WTC11 (cell line): Measurements from ENCODE around the gene SLC6A18. TPM values are rescaled to one million over a fixed set of nuclear protein-coding genes. Genes with fewer than 3 reads are reported as not detected.

Source experiments
- ATAC-seq: fragments of 200-7000 bp; cut with Tn5 transposase; 2 replicates; pipeline ENCODE4 v1.10.0; 2021; ENCODE audit warnings: mild to moderate bottlenecking, moderate library complexity
- CTCF ChIA-PET: fragments of 300-600 bp; sonication (Branson Sonifier 250); formaldehyde crosslinking; loops from one replicate; lab custom pipeline; 2021; ENCODE audit warnings: antibody characterized with exemption; lab: Charles Lee
- POLR2A ChIA-PET: fragments of 350-600 bp; sonication (Branson Sonifier 250); formaldehyde crosslinking; loops from one replicate; lab custom pipeline; 2021; ENCODE audit warnings: antibody characterized with exemption; lab: Charles Lee
- DNase-seq: peaks from one replicate; pipeline ENCODE4 v3.0.0; 2021; ENCODE audit warnings: low spot score
- H3K27ac Mint-ChIP-seq: 2 replicates; pipeline ENCODE4 v1.8.0; 2021; ENCODE audit warnings: mixed read lengths
- H3K27me3 Mint-ChIP-seq: 2 replicates; pipeline ENCODE4 v1.8.0; 2021; ENCODE audit warnings: low read depth, mild to moderate bottlenecking, moderate library complexity, mixed read lengths
- H3K36me3 Mint-ChIP-seq: 2 replicates; pipeline ENCODE4 v1.8.0; 2021; ENCODE audit warnings: mixed read lengths
- H3K4me1 Mint-ChIP-seq: 2 replicates; pipeline ENCODE4 v1.8.0; 2022; ENCODE audit warnings: mixed read lengths
- H3K4me3 Mint-ChIP-seq: 2 replicates; pipeline ENCODE4 v1.8.0; 2021; ENCODE audit warnings: mild to moderate bottlenecking, moderate library complexity, mixed read lengths
- H3K9me3 Mint-ChIP-seq: 2 replicates; pipeline ENCODE4 v1.8.0; 2021; ENCODE audit warnings: mixed read lengths
- E2F1 ChIP-seq: sonication (generic); formaldehyde crosslinking; IDR thresholded peaks from 2 replicates; pipeline ENCODE4 v1.8.0; 2022; ENCODE audit warnings: mild to moderate bottlenecking, missing genetic modification reagents
- FOXK1 ChIP-seq: sonication (generic); formaldehyde crosslinking; IDR thresholded peaks from 2 replicates; pipeline ENCODE4 v1.8.0; 2022; ENCODE audit warnings: mild to moderate bottlenecking, moderate library complexity, missing genetic modification reagents
- FOXP4 ChIP-seq: sonication (generic); formaldehyde crosslinking; IDR thresholded peaks from 2 replicates; pipeline ENCODE4 v1.8.0; 2022; ENCODE audit warnings: mild to moderate bottlenecking, missing genetic modification reagents
- HMGA2 ChIP-seq: fragments of 250-450 bp; sonication (Bioruptor Pico); IDR thresholded peaks from 2 replicates; pipeline ENCODE4 v1.4.0; 2021; ENCODE audit warnings: mild to moderate bottlenecking, moderate library complexity
- NR3C1 ChIP-seq: sonication (generic); formaldehyde crosslinking; conservative IDR thresholded peaks from 2 replicates; pipeline ENCODE4 v1.8.1; 2023; ENCODE audit warnings: low read depth, mild to moderate bottlenecking, missing genetic modification reagents
- OVOL2 ChIP-seq: fragments of 250-450 bp; sonication (Bioruptor Pico); IDR thresholded peaks from 2 replicates; pipeline ENCODE4 v1.9.0; 2021; ENCODE audit warnings: mild to moderate bottlenecking, borderline replicate concordance
- PREB ChIP-seq: sonication (generic); formaldehyde crosslinking; IDR thresholded peaks from 2 replicates; pipeline ENCODE4 v1.8.1; 2022; ENCODE audit warnings: mild to moderate bottlenecking, missing genetic modification reagents, moderate library complexity, borderline replicate concordance
- SMAD3 ChIP-seq: sonication (generic); formaldehyde crosslinking; IDR thresholded peaks from 2 replicates; pipeline ENCODE4 v1.8.0; 2022; ENCODE audit warnings: missing genetic modification reagents, mild to moderate bottlenecking, borderline replicate concordance
- ZBTB21 ChIP-seq: sonication (generic); formaldehyde crosslinking; IDR thresholded peaks from 2 replicates; pipeline ENCODE4 v1.8.1; 2023; ENCODE audit warnings: mild to moderate bottlenecking, missing genetic modification reagents, borderline replicate concordance
- ZBTB43 ChIP-seq: sonication (generic); formaldehyde crosslinking; IDR thresholded peaks from 2 replicates; pipeline ENCODE4 v1.8.1; 2023; ENCODE audit warnings: mild to moderate bottlenecking, missing genetic modification reagents
- ZNF121 ChIP-seq: sonication (generic); formaldehyde crosslinking; IDR thresholded peaks from 2 replicates; pipeline ENCODE4 v1.8.0; 2023; ENCODE audit warnings: missing genetic modification reagents
- ZNF138 ChIP-seq: sonication (generic); formaldehyde crosslinking; conservative IDR thresholded peaks from 2 replicates; pipeline ENCODE4 v1.8.1; 2022; ENCODE audit warnings: mild to moderate bottlenecking, moderate library complexity, missing genetic modification reagents
- ZNF396 ChIP-seq: fragments of 250-450 bp; sonication (Bioruptor Pico); IDR thresholded peaks from 2 replicates; pipeline ENCODE4 v1.8.0; 2021; ENCODE audit warnings: mild to moderate bottlenecking, moderate library complexity, borderline replicate concordance
- ZNF671 ChIP-seq: fragments of 250-450 bp; sonication (Bioruptor Pico); IDR thresholded peaks from 2 replicates; pipeline ENCODE4 v1.8.0; 2021; ENCODE audit warnings: mild to moderate bottlenecking
- total RNA-seq: library from RNA; stranded (reverse); gene quantifications from 3 replicates; pipeline ENCODE4 v1.2.3, GENCODE V29; 2021
- TF ChIP-seq, protein P1 (sequence below): sonication (generic); formaldehyde crosslinking; IDR thresholded peaks from 2 replicates; pipeline ENCODE4 v1.8.0; 2023; ENCODE audit warnings: missing genetic modification reagents, mild to moderate bottlenecking, borderline replicate concordance
- TF ChIP-seq, protein P2 (sequence below): sonication (generic); formaldehyde crosslinking; IDR thresholded peaks from 2 replicates; pipeline ENCODE4 v1.8.1; 2023; ENCODE audit warnings: mild to moderate bottlenecking, missing genetic modification reagents, borderline replicate concordance
- TF ChIP-seq, protein P3 (sequence below): sonication (generic); formaldehyde crosslinking; IDR thresholded peaks from 2 replicates; pipeline ENCODE4 v1.8.1; 2022; ENCODE audit warnings: low read depth, missing genetic modification reagents, borderline replicate concordance
- TF ChIP-seq, protein P4 (sequence below): sonication (generic); formaldehyde crosslinking; IDR thresholded peaks from 2 replicates; pipeline ENCODE4 v1.8.1; 2023; ENCODE audit warnings: mild to moderate bottlenecking, missing genetic modification reagents, moderate library complexity

SLC6A18 gene
- total RNA-seq, 1 experiment from 2014 or later, result not detected

DNA sequence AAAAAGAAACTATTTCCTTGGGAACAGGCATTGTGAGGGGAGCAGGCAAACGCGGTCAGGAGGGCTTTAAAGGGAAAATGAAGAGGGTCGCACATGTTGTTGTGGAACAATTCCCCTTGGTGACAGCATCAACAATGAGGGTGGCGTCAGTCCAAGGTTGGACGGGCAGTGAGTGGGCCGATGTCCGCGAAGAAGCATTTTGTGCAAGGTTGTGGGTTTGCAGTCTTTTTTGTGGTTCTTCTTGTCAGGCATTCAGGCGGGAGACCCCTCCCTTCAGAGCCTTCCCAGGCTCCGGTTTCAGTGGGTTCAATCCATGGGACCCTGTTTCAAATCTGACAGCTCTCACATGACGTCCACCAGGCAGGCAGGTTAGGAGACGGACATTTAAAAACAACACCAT lies 34.9 kb upstream of the SLC6A18 start (continued):
- TF ChIP-seq E2F1 (CRISPR knock-in tag) (no peak), ZNF121 (CRISPR knock-in tag) (no peak), NR3C1 (CRISPR knock-in tag) (no peak)

GRCh38 chr5:1190837-1191239 lies 34.3 kb upstream of the SLC6A18 start:
- Mint-ChIP-seq H3K27ac (no peak overlapping the region), H3K36me3 (no peaks in the 10 kb centered on the region), H3K9me3 (no peaks in the 10 kb centered on the region), H3K4me3 (no peak overlapping the region)
- DNase-seq (no peak), ATAC-seq (peak; percentile 55)
- POLR2A ChIA-PET, result no interaction called here
- TF ChIP-seq HMGA2 (no peak), SMAD3 (CRISPR knock-in tag) (no peak), OVOL2 (no peak), ZNF396 (CRISPR knock-in tag) (no peak), ZNF671 (CRISPR knock-in tag) (no peak), FOXP4 (CRISPR knock-in tag) (no peak), ZBTB43 (CRISPR knock-in tag) (no peak), ZNF138 (CRISPR knock-in tag) (no peak), FOXK1 (CRISPR knock-in tag) (no peak), ZBTB21 (CRISPR knock-in tag) (no peak), PREB (no peak)
- TF ChIP-seq, protein P1, sequence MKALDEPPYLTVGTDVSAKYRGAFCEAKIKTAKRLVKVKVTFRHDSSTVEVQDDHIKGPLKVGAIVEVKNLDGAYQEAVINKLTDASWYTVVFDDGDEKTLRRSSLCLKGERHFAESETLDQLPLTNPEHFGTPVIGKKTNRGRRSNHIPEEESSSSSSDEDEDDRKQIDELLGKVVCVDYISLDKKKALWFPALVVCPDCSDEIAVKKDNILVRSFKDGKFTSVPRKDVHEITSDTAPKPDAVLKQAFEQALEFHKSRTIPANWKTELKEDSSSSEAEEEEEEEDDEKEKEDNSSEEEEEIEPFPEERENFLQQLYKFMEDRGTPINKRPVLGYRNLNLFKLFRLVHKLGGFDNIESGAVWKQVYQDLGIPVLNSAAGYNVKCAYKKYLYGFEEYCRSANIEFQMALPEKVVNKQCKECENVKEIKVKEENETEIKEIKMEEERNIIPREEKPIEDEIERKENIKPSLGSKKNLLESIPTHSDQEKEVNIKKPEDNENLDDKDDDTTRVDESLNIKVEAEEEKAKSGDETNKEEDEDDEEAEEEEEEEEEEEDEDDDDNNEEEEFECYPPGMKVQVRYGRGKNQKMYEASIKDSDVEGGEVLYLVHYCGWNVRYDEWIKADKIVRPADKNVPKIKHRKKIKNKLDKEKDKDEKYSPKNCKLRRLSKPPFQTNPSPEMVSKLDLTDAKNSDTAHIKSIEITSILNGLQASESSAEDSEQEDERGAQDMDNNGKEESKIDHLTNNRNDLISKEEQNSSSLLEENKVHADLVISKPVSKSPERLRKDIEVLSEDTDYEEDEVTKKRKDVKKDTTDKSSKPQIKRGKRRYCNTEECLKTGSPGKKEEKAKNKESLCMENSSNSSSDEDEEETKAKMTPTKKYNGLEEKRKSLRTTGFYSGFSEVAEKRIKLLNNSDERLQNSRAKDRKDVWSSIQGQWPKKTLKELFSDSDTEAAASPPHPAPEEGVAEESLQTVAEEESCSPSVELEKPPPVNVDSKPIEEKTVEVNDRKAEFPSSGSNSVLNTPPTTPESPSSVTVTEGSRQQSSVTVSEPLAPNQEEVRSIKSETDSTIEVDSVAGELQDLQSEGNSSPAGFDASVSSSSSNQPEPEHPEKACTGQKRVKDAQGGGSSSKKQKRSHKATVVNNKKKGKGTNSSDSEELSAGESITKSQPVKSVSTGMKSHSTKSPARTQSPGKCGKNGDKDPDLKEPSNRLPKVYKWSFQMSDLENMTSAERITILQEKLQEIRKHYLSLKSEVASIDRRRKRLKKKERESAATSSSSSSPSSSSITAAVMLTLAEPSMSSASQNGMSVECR (CRISPR knock-in tag), result no peak
- TF ChIP-seq, protein P2, sequence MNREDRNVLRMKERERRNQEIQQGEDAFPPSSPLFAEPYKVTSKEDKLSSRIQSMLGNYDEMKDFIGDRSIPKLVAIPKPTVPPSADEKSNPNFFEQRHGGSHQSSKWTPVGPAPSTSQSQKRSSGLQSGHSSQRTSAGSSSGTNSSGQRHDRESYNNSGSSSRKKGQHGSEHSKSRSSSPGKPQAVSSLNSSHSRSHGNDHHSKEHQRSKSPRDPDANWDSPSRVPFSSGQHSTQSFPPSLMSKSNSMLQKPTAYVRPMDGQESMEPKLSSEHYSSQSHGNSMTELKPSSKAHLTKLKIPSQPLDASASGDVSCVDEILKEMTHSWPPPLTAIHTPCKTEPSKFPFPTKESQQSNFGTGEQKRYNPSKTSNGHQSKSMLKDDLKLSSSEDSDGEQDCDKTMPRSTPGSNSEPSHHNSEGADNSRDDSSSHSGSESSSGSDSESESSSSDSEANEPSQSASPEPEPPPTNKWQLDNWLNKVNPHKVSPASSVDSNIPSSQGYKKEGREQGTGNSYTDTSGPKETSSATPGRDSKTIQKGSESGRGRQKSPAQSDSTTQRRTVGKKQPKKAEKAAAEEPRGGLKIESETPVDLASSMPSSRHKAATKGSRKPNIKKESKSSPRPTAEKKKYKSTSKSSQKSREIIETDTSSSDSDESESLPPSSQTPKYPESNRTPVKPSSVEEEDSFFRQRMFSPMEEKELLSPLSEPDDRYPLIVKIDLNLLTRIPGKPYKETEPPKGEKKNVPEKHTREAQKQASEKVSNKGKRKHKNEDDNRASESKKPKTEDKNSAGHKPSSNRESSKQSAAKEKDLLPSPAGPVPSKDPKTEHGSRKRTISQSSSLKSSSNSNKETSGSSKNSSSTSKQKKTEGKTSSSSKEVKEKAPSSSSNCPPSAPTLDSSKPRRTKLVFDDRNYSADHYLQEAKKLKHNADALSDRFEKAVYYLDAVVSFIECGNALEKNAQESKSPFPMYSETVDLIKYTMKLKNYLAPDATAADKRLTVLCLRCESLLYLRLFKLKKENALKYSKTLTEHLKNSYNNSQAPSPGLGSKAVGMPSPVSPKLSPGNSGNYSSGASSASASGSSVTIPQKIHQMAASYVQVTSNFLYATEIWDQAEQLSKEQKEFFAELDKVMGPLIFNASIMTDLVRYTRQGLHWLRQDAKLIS, result no peak
- TF ChIP-seq, protein P3, sequence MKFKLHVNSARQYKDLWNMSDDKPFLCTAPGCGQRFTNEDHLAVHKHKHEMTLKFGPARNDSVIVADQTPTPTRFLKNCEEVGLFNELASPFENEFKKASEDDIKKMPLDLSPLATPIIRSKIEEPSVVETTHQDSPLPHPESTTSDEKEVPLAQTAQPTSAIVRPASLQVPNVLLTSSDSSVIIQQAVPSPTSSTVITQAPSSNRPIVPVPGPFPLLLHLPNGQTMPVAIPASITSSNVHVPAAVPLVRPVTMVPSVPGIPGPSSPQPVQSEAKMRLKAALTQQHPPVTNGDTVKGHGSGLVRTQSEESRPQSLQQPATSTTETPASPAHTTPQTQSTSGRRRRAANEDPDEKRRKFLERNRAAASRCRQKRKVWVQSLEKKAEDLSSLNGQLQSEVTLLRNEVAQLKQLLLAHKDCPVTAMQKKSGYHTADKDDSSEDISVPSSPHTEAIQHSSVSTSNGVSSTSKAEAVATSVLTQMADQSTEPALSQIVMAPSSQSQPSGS (CRISPR knock-in tag), result no peak
- TF ChIP-seq, protein P4, sequence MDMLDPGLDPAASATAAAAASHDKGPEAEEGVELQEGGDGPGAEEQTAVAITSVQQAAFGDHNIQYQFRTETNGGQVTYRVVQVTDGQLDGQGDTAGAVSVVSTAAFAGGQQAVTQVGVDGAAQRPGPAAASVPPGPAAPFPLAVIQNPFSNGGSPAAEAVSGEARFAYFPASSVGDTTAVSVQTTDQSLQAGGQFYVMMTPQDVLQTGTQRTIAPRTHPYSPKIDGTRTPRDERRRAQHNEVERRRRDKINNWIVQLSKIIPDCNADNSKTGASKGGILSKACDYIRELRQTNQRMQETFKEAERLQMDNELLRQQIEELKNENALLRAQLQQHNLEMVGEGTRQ (CRISPR knock-in tag), result no peak
- TF ChIP-seq, all 79 proteins: peak for 0
- Mint-ChIP-seq H3K27me3 (peaks cover 2% of the 10 kb centered on the region; the same call in 1 of the 2 replicates), H3K4me1 (0 out of 2 replicates have a peak, but pooled peaks cover 4% of the 10 kb centered on the region)
- CTCF ChIA-PET, result interaction anchor here (0.6 to 2.0 kb wide), 4 partner anchors 14 to 360 kb away, joined by 3 to 6 read pairs (median 4); no protein-coding TSS in a partner anchor
